ENCODE data around the gene TBX1. TPM values are rescaled to one million over a fixed set of nuclear protein-coding genes. Genes with fewer than 3 reads are reported as not detected.

Gene TBX1
- total RNA-seq, 1 donor from 2014 or later: 43.5 TPM

DNA sequence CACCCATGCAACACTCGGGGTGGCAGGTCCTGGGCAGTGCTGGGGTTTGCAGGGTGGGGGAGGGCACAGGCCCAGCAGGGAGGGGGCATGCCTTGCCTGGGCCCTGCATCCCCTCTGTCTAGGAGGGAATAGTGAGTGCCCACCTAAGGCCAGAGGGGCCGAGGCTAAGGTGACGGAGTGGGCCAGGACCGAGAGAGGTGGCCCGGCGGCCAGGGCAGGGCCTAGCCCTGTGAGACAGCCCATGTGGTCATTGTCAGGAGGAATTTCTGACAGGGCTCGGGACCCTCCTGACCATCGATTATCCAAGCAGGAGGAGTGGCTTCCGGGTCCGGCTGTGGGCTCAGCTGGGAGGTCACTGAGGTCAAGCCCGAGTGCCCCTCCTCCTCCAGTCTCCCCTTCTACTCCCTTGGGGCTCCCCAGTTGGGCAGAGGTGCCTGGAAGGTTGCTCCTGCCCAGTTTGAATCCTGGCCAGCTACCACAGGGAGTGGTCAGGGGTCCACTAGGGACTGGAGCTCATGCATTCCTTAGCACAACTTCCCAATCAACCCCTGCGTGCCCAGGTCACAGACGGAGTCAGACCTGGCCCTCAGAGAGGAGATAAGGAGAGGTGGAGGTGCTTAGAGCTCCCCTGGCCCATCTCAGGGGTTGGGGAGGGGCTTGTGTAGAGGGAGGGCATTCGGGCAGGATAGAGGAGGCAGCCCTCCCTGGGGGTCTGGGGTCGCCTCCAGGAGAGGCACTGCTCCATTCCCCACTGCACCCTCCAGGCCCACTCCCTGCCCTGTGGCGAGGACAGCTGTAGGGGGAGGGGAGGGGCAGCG is 22.5 kb upstream of the TBX1 start:
- DNase-seq (ENCODE audit: low read depth): no peak

DNA sequence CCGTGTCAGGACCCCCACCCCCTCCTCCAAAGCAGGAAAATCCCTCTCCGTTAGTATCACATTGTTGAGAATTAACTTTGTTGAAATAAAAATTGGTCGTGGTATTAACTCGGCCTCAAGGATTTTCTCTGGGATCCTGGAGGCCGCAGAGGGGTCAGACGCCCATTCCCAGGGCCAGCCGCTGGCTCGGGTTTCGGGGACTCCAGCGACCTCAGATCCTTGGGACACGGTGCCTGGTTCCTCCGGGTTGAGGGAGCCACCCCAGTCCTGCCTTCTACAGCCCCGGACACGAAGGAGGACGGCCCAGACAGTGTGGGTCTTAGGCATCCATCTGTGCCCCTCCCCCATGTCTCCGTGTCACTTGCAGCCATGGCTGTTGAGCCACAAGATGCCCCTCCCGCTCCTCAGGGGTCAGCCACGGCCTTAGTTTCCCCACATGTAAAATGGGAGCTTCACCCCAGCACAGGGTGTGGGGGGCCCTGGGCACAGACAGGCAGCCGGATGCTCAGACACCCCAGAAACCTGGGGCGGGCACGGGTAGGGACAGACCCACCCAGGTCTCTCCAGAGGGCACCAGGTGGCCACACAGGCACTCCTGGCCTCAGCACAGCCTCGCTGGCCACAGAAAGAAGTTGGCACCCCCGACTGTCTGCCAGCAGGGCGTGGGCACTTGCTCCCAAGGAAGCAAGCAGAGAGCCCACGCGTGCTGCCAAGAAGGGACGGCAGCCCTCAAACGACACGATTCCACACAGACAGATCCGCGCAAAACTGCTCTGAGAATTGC is 21.7 kb upstream of the TBX1 start:
- DNase-seq (ENCODE audit: low read depth): peak; percentile 29

GRCh38 chr22:19739448-19739895 is 21.1 kb upstream of the TBX1 start:
- DNase-seq (ENCODE audit: low read depth): no peak

GRCh38 chr22:19739911-19740449 is 20.6 kb upstream of the TBX1 start:
- DNase-seq (ENCODE audit: low read depth): no peak

DNA sequence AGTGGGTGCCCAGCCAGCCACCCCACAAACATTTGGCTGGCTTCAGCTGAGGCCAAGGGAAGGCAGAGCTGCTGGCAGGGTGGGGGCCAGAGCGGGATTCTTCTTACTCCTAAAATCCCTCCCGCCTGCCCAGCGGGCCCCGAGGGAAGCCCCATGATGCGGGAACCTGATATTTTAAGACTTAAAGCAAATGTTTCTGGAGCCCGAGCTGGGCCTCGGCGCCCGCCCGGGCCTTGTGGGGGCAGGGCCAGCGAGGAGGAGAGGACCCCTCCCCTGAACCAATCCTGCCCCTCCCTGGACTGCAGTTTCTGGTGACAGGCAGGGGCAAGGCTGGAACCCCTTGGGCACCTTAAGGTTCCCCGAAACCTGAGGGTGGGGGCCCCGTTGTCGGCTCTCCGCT is 20.0 kb upstream of the TBX1 start:
- DNase-seq (ENCODE audit: low read depth): no peak

GRCh38 chr22:19741053-19741452 is 19.5 kb upstream of the TBX1 start:
- no peak for DNase-seq (ENCODE audit: low read depth)

DNA sequence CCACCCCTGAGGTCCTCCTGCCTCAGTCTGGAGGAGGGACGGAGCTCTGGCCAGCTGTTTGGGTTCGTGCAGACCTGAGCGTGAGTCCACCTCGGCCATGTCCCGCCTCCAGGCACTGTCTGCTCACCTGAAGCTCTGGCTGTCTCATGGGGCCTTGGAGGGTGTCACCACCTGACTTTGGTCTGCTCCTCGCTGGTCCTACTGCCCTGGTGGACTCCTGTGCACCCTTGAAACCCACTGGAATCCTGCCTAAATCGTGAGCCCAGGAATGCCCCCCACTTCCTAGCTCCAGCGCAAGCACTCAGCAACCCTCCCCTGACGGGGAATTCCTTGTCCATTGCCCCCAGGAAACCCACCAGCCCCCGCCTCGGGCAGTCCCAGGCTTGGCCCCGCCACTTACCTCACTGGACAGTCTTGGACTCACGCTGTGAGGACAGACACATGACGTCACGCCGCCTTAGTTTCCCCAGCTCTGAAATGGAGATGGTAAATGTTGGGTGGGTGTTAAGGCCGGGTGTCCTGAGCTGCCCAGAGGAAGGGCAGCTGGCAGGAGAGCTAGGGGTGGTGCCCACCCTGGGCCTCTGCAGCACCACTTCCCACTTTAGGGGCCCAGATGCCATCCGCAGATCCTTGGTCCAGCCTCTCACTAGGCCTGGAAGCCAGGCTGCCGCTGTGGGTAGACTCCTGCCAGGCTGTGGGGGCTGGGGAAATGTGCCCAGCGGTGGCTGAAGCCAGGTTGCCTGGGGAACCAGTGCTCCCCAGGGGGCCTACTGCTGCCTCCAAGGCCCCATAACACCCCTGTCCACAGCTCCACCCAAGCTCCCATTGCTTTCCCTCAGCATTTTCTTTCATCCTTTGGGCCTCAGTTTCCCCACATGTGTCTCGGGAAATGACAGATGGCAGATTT is 18.2 kb upstream of the TBX1 start:
- no peak for DNase-seq (ENCODE audit: low read depth)

DNA sequence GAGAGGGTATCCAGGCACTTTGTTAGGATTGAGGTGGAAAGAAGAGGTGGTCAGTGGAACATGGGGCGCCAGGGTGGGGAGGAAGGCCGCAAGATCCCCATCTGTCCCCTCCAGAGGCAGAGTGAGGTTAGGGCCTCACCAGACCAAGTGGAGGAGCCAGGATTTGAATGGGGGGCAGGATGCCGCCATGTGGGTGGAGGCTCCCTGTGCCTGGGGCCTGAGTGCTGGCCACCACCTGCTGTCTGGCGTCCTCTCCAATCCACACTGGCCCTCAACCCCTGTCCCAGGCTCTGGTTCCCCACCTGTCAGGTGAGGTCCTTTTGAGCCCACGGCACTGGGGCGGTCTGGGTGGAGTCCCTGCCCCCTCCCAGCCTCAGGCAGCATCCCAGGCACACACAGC is 17.5 kb upstream of the TBX1 start:
- no peak for DNase-seq (ENCODE audit: low read depth)

DNA sequence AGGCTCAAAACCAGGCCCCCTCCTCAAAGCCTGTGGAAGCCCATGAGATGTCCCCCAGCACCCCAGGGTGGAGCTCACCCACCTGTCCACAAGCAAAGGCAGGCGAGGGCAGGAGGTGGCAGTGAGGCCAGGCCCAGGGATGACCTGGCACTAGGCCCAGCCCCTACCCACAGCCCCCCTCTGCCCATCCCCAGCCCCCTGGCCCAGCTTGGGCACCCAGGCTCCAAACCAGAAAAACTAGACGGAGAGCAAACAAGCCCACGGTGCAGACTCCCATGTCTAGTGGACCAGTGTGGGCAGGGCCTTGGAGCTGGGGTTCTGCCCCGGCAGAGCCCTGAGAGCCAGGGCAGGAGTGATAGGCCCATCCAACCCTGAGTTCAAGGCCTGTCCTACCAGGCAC is 16.9 kb upstream of the TBX1 start:
- DNase-seq (ENCODE audit: low read depth): no peak

- no peak for DNase-seq (ENCODE audit: low read depth)
Measured at GRCh38 chr22:19744350-19745006, 16.1 kb upstream of the TBX1 start.

DNA sequence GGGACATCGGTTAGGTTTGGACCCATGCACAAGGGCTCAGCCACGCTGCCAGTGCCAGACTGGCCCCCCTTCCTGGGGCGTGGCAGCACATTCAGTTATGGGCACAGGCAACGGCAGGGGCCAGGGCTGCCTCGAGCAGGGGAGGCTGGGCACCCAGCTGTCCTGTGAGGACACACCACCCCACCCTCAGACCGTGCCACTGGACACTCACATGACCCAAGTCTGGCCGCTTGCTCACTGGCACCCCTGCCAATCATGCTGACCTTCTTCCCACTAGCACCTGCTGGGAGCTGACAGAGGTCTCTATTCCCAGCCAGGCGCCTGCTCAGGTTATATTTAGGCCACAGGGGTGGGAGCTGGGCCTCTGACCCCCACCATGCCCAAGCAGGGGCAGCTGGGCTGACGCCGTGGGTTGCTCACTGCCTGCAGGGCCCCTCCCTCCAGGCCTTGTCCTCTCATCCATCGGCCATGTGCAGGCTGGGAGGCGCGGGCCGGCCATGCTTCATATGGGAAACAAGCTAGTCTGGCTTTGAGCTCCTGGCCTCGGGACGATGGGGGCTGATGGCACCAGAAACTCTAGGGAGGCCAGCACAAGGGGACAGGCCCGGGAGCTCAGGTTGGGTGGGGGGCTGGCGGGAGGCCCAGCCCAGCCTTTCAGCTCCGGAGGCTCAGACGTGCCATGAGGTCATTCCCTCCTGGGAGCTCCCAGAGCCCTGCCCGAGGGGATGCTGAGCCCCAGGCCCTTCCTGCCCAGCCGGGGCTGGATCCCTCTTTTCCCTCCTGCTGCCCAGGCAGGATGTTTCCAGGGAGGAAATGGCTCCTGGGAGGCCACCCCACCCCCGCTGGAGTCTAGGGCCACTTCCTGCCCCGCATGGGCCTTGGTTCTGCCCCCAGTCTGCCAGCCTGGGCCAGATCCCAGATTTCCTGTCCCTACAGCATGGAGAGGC is 15.2 kb upstream of the TBX1 start:
- peak; percentile 100 for DNase-seq (ENCODE audit: low read depth)

DNA sequence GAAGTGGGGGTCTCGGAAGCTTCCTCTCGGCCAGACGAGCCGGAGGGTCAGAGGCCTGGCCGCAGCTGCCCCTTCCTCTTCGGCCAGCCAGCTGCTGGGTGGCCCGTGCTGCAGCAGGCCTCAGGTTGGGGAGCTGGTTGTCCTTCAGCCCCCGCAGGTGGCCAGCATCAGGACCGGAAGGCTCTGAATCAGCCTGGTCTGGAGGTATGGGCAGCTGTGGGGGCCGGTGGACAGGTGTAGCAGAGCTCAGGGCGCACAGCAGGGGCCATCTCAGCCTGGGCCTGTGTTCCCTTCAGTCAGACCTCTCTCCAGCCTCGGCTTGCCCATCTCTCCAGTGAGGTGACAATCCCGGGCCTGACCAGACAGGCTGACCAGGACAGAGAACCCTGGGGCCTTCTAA is 13.9 kb upstream of the TBX1 start:
- DNase-seq (ENCODE audit: low read depth): no peak

DNA sequence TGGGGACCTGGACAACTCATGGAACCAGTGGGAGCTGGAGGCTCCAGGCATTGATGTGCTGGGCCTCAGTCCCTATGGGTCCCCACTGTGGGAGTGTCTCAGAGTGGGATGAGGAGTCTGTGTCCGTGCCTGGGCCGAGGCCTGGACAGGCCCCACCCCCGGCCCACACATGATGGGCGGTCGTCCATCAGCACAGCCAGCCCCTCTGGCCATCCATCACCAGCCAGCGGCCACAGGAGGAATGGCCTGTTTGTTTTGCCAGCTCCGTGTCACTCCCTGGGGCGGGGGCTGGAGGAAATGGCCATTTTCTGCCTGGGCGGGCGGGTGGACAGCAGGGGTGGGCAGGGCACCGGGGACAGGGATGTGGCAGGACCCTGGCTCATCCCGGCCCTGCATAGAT is 13.0 kb upstream of the TBX1 start:
- DNase-seq (ENCODE audit: low read depth): no peak

GRCh38 chr22:19748139-19748538 is 12.4 kb upstream of the TBX1 start:
- DNase-seq (ENCODE audit: low read depth): no peak

DNA sequence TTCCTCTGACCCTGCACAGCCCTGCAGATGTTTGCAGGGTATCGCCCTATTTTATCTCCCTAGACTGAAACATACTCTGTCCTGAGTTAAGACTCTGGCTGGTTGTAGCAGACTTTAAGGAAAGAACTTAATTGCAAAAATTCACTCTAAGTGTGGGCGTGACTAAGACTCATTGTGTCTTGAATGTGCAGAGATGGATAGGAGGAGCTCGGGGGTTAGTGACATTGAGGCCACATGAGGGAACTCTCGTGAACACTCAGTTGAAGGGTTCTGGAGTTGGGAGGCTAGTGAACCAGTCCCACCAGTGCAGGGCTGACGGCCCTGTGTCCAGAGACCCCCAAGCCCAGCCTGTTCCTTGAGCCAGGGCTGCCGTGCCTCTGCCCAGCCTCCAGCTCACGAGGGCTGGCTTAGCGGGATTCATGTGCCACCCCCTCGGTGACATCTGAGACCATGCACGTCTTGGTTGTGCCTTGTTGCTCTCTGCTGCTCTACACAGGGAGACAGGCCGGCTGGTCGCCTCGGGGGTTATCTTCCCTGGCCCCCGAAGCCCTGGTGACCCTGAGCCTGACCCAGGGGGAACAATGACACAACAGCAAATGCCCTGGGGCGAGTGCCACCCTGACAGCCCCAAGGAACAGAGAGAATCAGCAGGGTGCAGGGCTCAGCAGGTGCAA is 11.4 kb upstream of the TBX1 start:
- no peak for DNase-seq (ENCODE audit: low read depth)

GRCh38 chr22:19749876-19750275 is 10.7 kb upstream of the TBX1 start:
- DNase-seq (ENCODE audit: low read depth): peak; percentile 88

- peak; percentile 57 for DNase-seq (ENCODE audit: low read depth)
Measured at GRCh38 chr22:19750507-19751490, 9.8 kb upstream of the TBX1 start.

Data from myocyte (in vitro differentiated cells).